ENCODE data around the gene WNT9B.

DNA sequence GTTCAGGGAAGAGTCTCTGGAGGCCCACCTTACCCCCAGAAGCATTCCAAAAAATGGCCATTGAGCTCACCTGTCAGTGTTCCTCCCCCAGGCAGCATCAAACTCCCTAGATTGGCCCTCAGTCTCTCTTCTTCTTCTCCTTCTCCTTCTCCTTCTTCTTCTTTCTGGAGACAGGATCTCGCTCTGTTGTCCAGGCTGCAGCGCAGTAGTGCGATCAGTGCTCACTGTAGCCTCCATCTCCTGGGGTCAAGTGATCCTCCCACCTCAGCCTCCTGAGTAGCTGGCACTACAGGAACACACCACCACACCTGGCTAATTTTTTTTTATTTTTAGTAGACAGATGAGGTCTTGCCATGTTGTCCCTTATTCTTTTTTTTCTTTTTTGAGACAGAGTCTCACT, 16.5 kb upstream of the WNT9B start:
- TF ChIP-seq CTCF (IDR thresholded peaks at IDR 0.05 in 2 of 3, conservative IDR thresholded peaks at IDR 0.05 in 1 of 3; ENCODE audit: insufficient read depth in 2 of 3, low read depth in 1 of 3, low read length in 3 of 3) (no peak), SIN3A (IDR thresholded peaks at IDR 0.05; ENCODE audit: borderline replicate concordance in 2 of 2, control insufficient read depth in 1 of 2, low read depth in 2 of 2, low read length in 2 of 2) (no peak), RBM34 (IDR thresholded peaks at IDR 0.05; ENCODE audit: borderline replicate concordance, insufficient read depth, low read length) (no peak), ZNF586 (CRISPR knock-in tag; conservative IDR thresholded peaks at IDR 0.05) (no peak)

Measured in K562 (cell line).